ENCODE results near the gene CDK13. TPM values are rescaled to one million over a fixed set of nuclear protein-coding genes. Genes with fewer than 3 reads are reported as not detected.
A peak's percentile ranks its signal among the peaks of the same experiment; 100 is the strongest.
"Not testable (repeated sequence)": the region's sequence is repeated elsewhere in the genome, so short reads cannot be mapped to it uniquely, and the experiment has no call there.

Gene CDK13
- total and polyA plus RNA-seq, 7 experiments from 2014 or later: 26.3 to 117 (median 105) TPM

DNA sequence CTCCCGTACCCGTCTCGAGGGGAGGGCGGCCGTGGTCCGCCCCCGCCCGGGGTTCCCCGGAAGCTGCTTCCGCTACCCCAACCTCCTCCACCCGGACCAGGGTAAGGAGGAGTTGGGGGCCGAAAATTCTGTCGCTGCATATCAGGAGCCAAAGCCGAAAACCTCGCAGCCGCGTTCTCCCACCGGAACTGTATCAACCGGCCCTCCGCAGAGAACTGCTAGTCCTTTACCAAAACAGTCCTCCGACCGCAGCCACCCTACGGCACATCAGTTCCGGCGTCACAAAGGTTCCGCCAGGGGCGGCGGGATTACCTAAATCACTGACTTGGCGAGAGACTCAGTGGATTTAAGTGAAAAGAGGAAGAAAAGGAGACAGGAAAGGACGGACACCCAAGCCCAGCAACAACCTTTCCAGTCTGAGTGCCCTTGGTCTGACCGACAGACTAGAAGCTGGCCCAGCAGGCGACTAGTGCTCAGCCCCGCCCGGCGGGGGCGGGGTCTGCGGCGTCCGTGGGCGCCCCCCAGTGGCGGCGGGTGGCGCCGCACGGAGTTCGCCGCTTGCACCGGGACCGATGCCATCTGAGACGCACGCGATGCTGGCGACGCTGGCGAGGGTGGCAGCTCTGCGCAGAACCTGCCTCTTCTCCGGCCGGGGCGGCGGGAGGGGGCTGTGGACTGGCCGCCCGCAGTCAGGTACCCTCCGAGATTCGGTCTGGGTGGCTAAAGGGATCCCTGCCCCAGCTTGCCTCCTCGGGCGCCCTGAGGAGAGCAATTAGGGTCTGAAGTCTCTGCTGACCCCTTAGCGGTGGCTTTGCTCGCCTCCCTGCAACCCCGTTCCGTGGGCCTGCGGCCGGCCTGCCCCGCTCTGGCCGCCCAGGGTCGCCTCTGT, 184.6 kb downstream of the CDK13 start, which contains the start of the genes MPLKIP and SUGCT:
MPLKIP (minus strand) TSS at position 195 of the 889 bp plus-strand sequence; CDS start at position 140, 55 bp downstream.
SUGCT (plus strand) TSS at position 578 of the 889 bp plus-strand sequence.
- Mint-ChIP-seq H3K9me3 (peaks cover 0 to 3% (median 0%) of the 10 kb centered on the region in 11 donors), H3K27ac (peak within 1 kb of the TSS; percentile 92 to 98 (median 97)), H3K4me1 (peaks cover 15 to 44% (median 31%) of the 10 kb centered on the region in 7 donors), H3K27me3 (peaks cover 0 to 17% (median 0%) of the 10 kb centered on the region in 5 donors), H3K4me3 (peak within 1 kb of the TSS; percentile 86 to 99 (median 97)), H3K36me3 (peaks cover 3 to 7% (median 6%) of the 10 kb centered on the region in 5 donors)
- ATAC-seq (peak; percentile 97), DNase-seq (peak; percentile 81 to 95 (median 91))
- Histone ChIP-seq H3K9me3 (ENCODE audit: control insufficient read depth in 2 of 3, low read length in 3 of 3) (no peaks in the 10 kb centered on the region), H3K4me3 (ENCODE audit: low read length) (peak within 1 kb of the TSS; percentile 100), H3K27ac (ENCODE audit: low read depth, low read length) (peak within 1 kb of the TSS; percentile 92), H3K4me1 (ENCODE audit: control insufficient read depth in 2 of 2, insufficient read depth in 2 of 2, low read length in 2 of 2) (peaks cover 21 to 31% of the 10 kb centered on the region in 2 donors), H3K27me3 (ENCODE audit: control insufficient read depth in 2 of 2, insufficient read depth in 2 of 2, low read length in 2 of 2) (no peaks in the 10 kb centered on the region), H3K36me3 (ENCODE audit: control insufficient read depth in 2 of 3, insufficient read depth in 3 of 3, low read length in 3 of 3) (peaks cover 0 to 6% (median 0%) of the 10 kb centered on the region in 3 experiments)
- POLR2A ChIA-PET: interaction anchor here (0.6 to 3.6 kb wide), 5 partner anchors 23 to 525 kb away, joined by 3 to 37 read pairs (median 5); partner anchors contain the start of genes CDK13 and RALA
- CTCF ChIA-PET: no interaction called here
- intact Hi-C loops (cut with micrococcal nuclease): loop anchor here (1.0 to 10.0 kb wide), 11 partner anchors 52 to 1770 kb away; partner anchors contain the start of genes RALA (in 2 of the 2), VPS41 (in 2 of the 2) and YAE1 (in 2 of the 2)

- Mint-ChIP-seq H3K27me3 (peaks cover 0 to 17% (median 0%) of the 10 kb centered on the region in 5 donors), H3K36me3 (peaks cover 3 to 8% (median 6%) of the 10 kb centered on the region in 5 donors), H3K27ac (peak overlapping the region in 8 of 9 donors; percentile 30 to 94 (median 50)), H3K4me3 (peak overlapping the region; percentile 77 to 99 (median 92)), H3K9me3 (peaks cover 0 to 3% (median 0%) of the 10 kb centered on the region in 11 donors), H3K4me1 (peaks cover 15 to 38% (median 29%) of the 10 kb centered on the region in 7 donors)
- no peaks in the 10 kb centered on the region for H3K9me3 ChIP-seq (ENCODE audit: control insufficient read depth in 2 of 3, low read length in 3 of 3)
- POLR2A ChIA-PET: interaction anchor here (1.6 to 3.6 kb wide), 2 partner anchors 186 to 512 kb away, joined by 5 to 37 read pairs; partner anchors contain the start of genes CDK13 and RALA
- intact Hi-C loops (cut with micrococcal nuclease): loop anchor here (2.0 to 10.0 kb wide), 3 partner anchors 1226 to 1770 kb away; partner anchors contain the start of gene VPS41 (in 1 of the 2)
- peaks cover 0 to 6% (median 0%) of the 10 kb centered on the region in 3 experiments for H3K36me3 ChIP-seq (ENCODE audit: control insufficient read depth in 2 of 3, insufficient read depth in 3 of 3, low read length in 3 of 3)
- ATAC-seq (no peak), DNase-seq (no peak)
- peak overlapping the region; percentile 100 for H3K4me3 ChIP-seq (ENCODE audit: low read length)
- CTCF ChIA-PET: no interaction called here
- H3K27ac ChIP-seq (ENCODE audit: low read depth, low read length): peak overlapping the region; percentile 92
- peaks cover 21 to 31% of the 10 kb centered on the region in 2 donors for H3K4me1 ChIP-seq (ENCODE audit: control insufficient read depth in 2 of 2, insufficient read depth in 2 of 2, low read length in 2 of 2)
- no peaks in the 10 kb centered on the region for H3K27me3 ChIP-seq (ENCODE audit: control insufficient read depth in 2 of 2, insufficient read depth in 2 of 2, low read length in 2 of 2)
These were observed 185.2 kb downstream of the CDK13 start for GRCh38 chr7:40135317-40135610.

DNA sequence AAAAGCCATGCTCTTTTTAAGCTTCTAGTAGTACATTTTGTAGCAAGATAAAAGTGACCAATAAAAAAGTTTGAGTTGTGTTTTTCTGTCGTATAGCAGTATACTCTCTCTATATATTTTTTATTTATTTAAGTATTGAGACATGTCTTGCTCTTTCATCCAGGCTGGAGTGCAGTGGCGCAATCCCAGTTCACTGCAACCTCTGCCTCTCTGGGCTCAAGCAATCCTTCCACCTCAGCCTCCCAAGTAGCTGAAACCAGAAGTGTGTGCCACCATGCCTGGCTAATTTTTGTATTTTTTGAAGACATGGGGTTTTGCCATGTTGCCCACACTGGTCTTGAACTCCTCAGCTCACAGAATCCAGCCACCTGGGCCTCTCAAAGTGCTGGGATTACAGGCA, 187.5 kb downstream of the CDK13 start:
- no peak overlapping the region for H3K27ac ChIP-seq (ENCODE audit: low read depth, low read length)
- no peaks in the 10 kb centered on the region for H3K9me3 ChIP-seq (ENCODE audit: control insufficient read depth in 2 of 3, low read length in 3 of 3)
- Mint-ChIP-seq H3K9me3 (peaks cover 0 to 5% (median 0%) of the 10 kb centered on the region in 11 donors), H3K4me3 (peak overlapping the region in 1 of 10 donors; percentile 35), H3K4me1 (peaks cover 7 to 15% (median 11%) of the 10 kb centered on the region in 7 donors), H3K36me3 (peaks cover 0 to 6% (median 2%) of the 10 kb centered on the region in 5 donors), H3K27ac (no peak overlapping the region), H3K27me3 (peaks cover 0 to 17% (median 0%) of the 10 kb centered on the region in 5 donors)
- no peak for ATAC-seq
- intact Hi-C loops (cut with micrococcal nuclease): loop anchor here (10.0 kb wide), 2 partner anchors 1747 to 1773 kb away; no protein-coding TSS in a partner anchor
- POLR2A ChIA-PET: interaction anchor here (0.6 to 1.0 kb wide), 2 partner anchors 25 to 186 kb away, joined by 3 read pairs; no protein-coding TSS in a partner anchor
- H3K27me3 ChIP-seq (ENCODE audit: control insufficient read depth in 2 of 2, insufficient read depth in 2 of 2, low read length in 2 of 2): no peaks in the 10 kb centered on the region
- H3K36me3 ChIP-seq (ENCODE audit: control insufficient read depth in 2 of 3, insufficient read depth in 3 of 3, low read length in 3 of 3): peaks cover 0 to 6% (median 0%) of the 10 kb centered on the region in 3 experiments
- H3K4me1 ChIP-seq (ENCODE audit: control insufficient read depth in 2 of 2, insufficient read depth in 2 of 2, low read length in 2 of 2): peaks cover 9 to 17% of the 10 kb centered on the region in 2 donors
- CTCF ChIA-PET: no interaction called here
- no peak overlapping the region for H3K4me3 ChIP-seq (ENCODE audit: low read length)
- no peak for DNase-seq

- peaks cover 0 to 5% (median 0%) of the 10 kb centered on the region in 3 experiments for H3K36me3 ChIP-seq (ENCODE audit: control insufficient read depth in 2 of 3, insufficient read depth in 3 of 3, low read length in 3 of 3)
- no peak for ATAC-seq
- Mint-ChIP-seq H3K36me3 (peaks cover 0 to 10% (median 0%) of the 10 kb centered on the region in 5 donors), H3K4me3 (no peak overlapping the region), H3K9me3 (peaks cover 0 to 5% (median 0%) of the 10 kb centered on the region in 11 donors), H3K27ac (no peak overlapping the region), H3K27me3 (peaks cover 4 to 17% (median 6%) of the 10 kb centered on the region in 5 donors), H3K4me1 (peaks cover 0 to 4% (median under 1%) of the 10 kb centered on the region in 7 donors)
- H3K27me3 ChIP-seq (ENCODE audit: control insufficient read depth in 2 of 2, insufficient read depth in 2 of 2, low read length in 2 of 2): no peaks in the 10 kb centered on the region
- ChIA-PET CTCF (no interaction called here), POLR2A (no interaction called here)
- no peaks in the 10 kb centered on the region for H3K9me3 ChIP-seq (ENCODE audit: control insufficient read depth in 2 of 3, low read length in 3 of 3)
- H3K4me1 ChIP-seq (ENCODE audit: control insufficient read depth in 2 of 2, insufficient read depth in 2 of 2, low read length in 2 of 2): peaks cover 0 to 5% of the 10 kb centered on the region in 2 donors
- H3K4me3 ChIP-seq (ENCODE audit: low read length): no peak overlapping the region
- no peak for DNase-seq
- no peak overlapping the region for H3K27ac ChIP-seq (ENCODE audit: low read depth, low read length)
- intact Hi-C loops (cut with micrococcal nuclease): loop anchor here (10.0 kb wide), 2 partner anchors 1746 to 1774 kb away; no protein-coding TSS in a partner anchor
These were observed 188.9 kb downstream of the CDK13 start for GRCh38 chr7:40138973-40139372.

DNA sequence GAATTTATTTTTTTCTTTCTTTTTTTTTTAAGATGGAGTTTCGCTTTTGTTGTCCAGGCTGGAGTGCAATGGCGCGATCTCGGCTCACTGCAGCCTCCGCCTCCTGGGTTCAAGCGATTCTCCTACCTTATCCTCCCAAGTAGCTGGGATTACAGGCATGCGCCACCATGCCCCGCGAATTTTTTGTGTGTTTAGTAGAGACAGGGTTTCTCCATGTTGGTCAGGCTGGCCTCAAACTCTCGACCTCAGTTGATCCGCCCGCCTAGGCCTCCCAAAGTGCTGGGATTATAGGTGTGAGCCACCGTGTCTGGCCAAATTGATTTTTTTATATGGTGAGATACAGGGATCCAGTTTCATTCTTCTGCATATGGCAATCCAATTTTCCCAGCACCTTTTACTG, 189.8 kb downstream of the CDK13 start:
- CTCF ChIA-PET; H3K27me3 ChIP-seq (ENCODE audit: control insufficient read depth in 2 of 2, insufficient read depth in 2 of 2, low read length in 2 of 2); H3K4me1 ChIP-seq (ENCODE audit: control insufficient read depth in 2 of 2, insufficient read depth in 2 of 2, low read length in 2 of 2); H3K27ac ChIP-seq (ENCODE audit: low read depth, low read length); H3K27ac Mint-ChIP-seq; H3K9me3 Mint-ChIP-seq; H3K4me3 Mint-ChIP-seq; H3K4me3 ChIP-seq (ENCODE audit: low read length); POLR2A ChIA-PET; DNase-seq; H3K9me3 ChIP-seq (ENCODE audit: control insufficient read depth in 2 of 3, low read length in 3 of 3); ATAC-seq; H3K4me1 Mint-ChIP-seq; H3K36me3 ChIP-seq (ENCODE audit: control insufficient read depth in 2 of 3, insufficient read depth in 3 of 3, low read length in 3 of 3): not testable (repeated sequence)
- intact Hi-C loops (cut with micrococcal nuclease): loop anchor here (10.0 kb wide), 2 partner anchors 1745 to 1775 kb away; no protein-coding TSS in a partner anchor
- peaks cover 4 to 15% (median 8%) of the 10 kb centered on the region in 5 donors for H3K27me3 Mint-ChIP-seq
- H3K36me3 Mint-ChIP-seq: peaks cover 0 to 14% (median 0%) of the 10 kb centered on the region in 5 donors

DNA sequence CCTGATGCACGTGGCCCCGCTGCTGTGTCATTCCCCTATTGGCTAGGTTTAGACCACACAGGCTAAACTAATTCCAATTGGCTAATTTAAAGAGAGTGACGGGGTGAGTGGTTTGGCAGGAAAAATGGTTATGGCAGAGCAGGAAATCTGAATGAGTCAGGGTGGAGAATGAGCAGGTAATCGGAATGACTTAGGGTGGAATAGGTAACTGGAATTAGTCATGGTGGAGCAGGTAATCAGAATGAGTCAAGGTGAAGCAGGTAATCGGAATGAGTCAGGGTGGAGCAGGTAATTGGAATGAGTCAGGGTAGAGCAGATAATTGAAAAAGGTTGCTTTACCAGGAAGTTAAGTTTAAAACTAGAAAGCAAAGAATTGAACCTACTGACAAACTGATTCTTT, 191.9 kb downstream of the CDK13 start:
- H3K27me3 ChIP-seq (ENCODE audit: control insufficient read depth in 2 of 2, insufficient read depth in 2 of 2, low read length in 2 of 2); POLR2A ChIA-PET: not testable (repeated sequence)

More for the DNA sequence above, 191.9 kb downstream of the CDK13 start:
- peaks cover 4 to 17% (median 7%) of the 10 kb centered on the region in 5 donors for H3K27me3 Mint-ChIP-seq
- H3K9me3 ChIP-seq (ENCODE audit: control insufficient read depth in 2 of 3, low read length in 3 of 3); H3K9me3 Mint-ChIP-seq; DNase-seq; H3K27ac Mint-ChIP-seq; H3K27ac ChIP-seq (ENCODE audit: low read depth, low read length); H3K4me1 Mint-ChIP-seq; intact Hi-C loops (cut with micrococcal nuclease); H3K36me3 ChIP-seq (ENCODE audit: control insufficient read depth in 2 of 3, insufficient read depth in 3 of 3, low read length in 3 of 3); H3K4me3 ChIP-seq (ENCODE audit: low read length); CTCF ChIA-PET; ATAC-seq; H3K4me3 Mint-ChIP-seq; H3K4me1 ChIP-seq (ENCODE audit: control insufficient read depth in 2 of 2, insufficient read depth in 2 of 2, low read length in 2 of 2): not testable (repeated sequence)
- peaks cover 0 to 17% (median 0%) of the 10 kb centered on the region in 5 donors for H3K36me3 Mint-ChIP-seq

Data from naive thymus-derived CD4-positive, alpha-beta T cell (primary cell).